ENCODE results near the gene SLC28A2. TPM values are rescaled to one million over a fixed set of nuclear protein-coding genes. Genes with fewer than 3 reads are reported as not detected.

The SLC28A2 gene
- total RNA-seq, 1 experiment from 2014 or later: not detected

DNA sequence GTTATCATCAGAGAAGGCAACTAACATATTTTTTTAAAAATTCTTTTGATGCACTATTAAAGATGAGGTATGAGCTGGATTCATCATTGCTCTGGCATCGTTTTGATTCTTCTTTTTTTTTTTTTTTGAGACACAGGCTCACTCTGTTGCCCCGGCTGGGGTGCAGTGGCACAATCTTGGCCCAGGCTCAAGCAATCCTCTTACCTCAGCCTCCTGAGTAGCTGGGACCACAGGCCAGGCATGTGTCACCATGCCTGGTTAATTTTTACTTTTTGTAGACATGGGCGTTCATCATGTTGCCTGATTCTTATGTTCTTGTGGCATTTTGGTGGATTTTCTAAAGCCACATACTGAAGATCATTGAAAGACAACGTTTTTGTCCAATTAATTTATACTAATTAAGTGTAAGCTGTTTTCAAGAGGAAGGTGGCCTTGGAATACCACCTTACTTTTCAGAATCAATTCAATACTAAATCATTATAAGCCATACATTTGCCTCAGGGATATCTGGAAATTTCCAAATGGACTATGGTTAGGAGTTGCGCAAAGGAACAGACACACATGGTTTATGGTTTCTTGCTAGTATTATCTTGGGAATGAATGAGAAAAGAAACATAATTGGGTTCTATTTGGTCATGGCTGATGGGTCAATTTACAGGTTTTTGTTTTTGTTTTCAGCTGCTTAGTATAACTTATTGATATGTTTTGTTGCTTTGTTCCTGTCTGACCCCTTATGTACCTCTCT is 22.8 kb downstream of the SLC28A2 start:
- Histone ChIP-seq H3K27ac (ENCODE audit: insufficient read length, low read depth, low read length) (no peak overlapping the region), H3K4me1 (ENCODE audit: insufficient read depth, low read length) (no peaks in the 10 kb centered on the region), H3K4ac (ENCODE audit: low read depth, low read length) (no peak overlapping the region), H4K91ac (ENCODE audit: insufficient read length, low read depth, low read length) (no peak overlapping the region), H4K5ac (ENCODE audit: insufficient read length, low read depth, low read length) (no peak overlapping the region), H4K8ac (replicated peaks; ENCODE audit: insufficient read length, low read depth, low read length) (no peak overlapping the region), H2BK5ac (ENCODE audit: insufficient read length, low read length) (no peak overlapping the region), H2AFZ (ENCODE audit: low read length) (no peak overlapping the region), H3K23me2 (ENCODE audit: insufficient read length, low read depth, low read length, poor library complexity, severe bottlenecking) (no peaks in the 10 kb centered on the region), H3K79me2 (ENCODE audit: insufficient read depth, low read length) (no peaks in the 10 kb centered on the region), H3K9me3 (ENCODE audit: control insufficient read depth, low read depth, low read length) (no peaks in the 10 kb centered on the region), H3K56ac (ENCODE audit: insufficient read length, low read depth, low read length) (no peak overlapping the region), H2BK12ac (ENCODE audit: insufficient read length, low read depth, low read length) (no peak overlapping the region), H2BK120ac (ENCODE audit: low read depth, low read length, poor library complexity, severe bottlenecking) (no peak overlapping the region), H3K9ac (ENCODE audit: extremely low read depth, insufficient read length, low read length) (no peak overlapping the region), H3K4me2 (ENCODE audit: insufficient read depth, insufficient read length, low read length) (no peak overlapping the region), H2BK20ac (ENCODE audit: low read depth, low read length, poor library complexity, severe bottlenecking) (no peak overlapping the region), H3K27me3 (ENCODE audit: insufficient read depth, low read length) (no peaks in the 10 kb centered on the region), H3T11ph (ENCODE audit: low read length) (no peak overlapping the region), H3K23ac (ENCODE audit: insufficient read length, low read depth, low read length) (no peak overlapping the region), H4K20me1 (ENCODE audit: control insufficient read depth, insufficient read depth, insufficient read length) (no peaks in the 10 kb centered on the region), H3K14ac (ENCODE audit: insufficient read depth, low read length) (no peak overlapping the region), H2AK5ac (ENCODE audit: insufficient read length, low read length) (no peak overlapping the region), H3K18ac (ENCODE audit: insufficient read length, low read depth, low read length) (no peak overlapping the region), H3K79me1 (ENCODE audit: insufficient read depth, low read depth, low read length, poor library complexity, severe bottlenecking) (no peaks in the 10 kb centered on the region), H2BK15ac (ENCODE audit: low read depth, low read length) (no peak overlapping the region)
- TF ChIP-seq, protein P1, sequence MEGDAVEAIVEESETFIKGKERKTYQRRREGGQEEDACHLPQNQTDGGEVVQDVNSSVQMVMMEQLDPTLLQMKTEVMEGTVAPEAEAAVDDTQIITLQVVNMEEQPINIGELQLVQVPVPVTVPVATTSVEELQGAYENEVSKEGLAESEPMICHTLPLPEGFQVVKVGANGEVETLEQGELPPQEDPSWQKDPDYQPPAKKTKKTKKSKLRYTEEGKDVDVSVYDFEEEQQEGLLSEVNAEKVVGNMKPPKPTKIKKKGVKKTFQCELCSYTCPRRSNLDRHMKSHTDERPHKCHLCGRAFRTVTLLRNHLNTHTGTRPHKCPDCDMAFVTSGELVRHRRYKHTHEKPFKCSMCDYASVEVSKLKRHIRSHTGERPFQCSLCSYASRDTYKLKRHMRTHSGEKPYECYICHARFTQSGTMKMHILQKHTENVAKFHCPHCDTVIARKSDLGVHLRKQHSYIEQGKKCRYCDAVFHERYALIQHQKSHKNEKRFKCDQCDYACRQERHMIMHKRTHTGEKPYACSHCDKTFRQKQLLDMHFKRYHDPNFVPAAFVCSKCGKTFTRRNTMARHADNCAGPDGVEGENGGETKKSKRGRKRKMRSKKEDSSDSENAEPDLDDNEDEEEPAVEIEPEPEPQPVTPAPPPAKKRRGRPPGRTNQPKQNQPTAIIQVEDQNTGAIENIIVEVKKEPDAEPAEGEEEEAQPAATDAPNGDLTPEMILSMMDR (conservative IDR thresholded peaks at IDR 0.05): no peak
- WGBS (ENCODE audit: extremely low coverage, insufficient read length, low lambda C conversion rate): no CpG with 5 or more reads among the region's 5 CpGs
- no peak overlapping the region for H3K27ac Mint-ChIP-seq
- no peak overlapping the region for H3K4me3 Mint-ChIP-seq
- H3K36me3 Mint-ChIP-seq (ENCODE audit: insufficient read depth in 1 of 3, low read depth in 3 of 3): no peaks in the 10 kb centered on the region
- H3K9me3 Mint-ChIP-seq: no peaks in the 10 kb centered on the region
- peaks cover 6% of the 10 kb centered on the region for H3K27me3 Mint-ChIP-seq (ENCODE audit: low read depth)
- H3K4me1 Mint-ChIP-seq: peaks cover 4 to 7% of the 10 kb centered on the region in 2 experiments; a peak in 3 of 4 replicates
- no peak for DNase-seq

Measured in H9 (cell line).